Mesendoderm (in vitro differentiated cells): ENCODE results near the gene MARCHF9.

Experiments
- DNase-seq: peaks from one replicate; pipeline ENCODE4 v3.0.0; 2013
- H2AK5ac ChIP-seq: 2 replicates; pipeline ENCODE4 v1.6.1; 2013; ENCODE audit warnings: low read length, inconsistent platforms
- H2BK120ac ChIP-seq: 2 replicates; pipeline ENCODE4 v1.6.1; 2013; ENCODE audit warnings: low read depth, mild to moderate bottlenecking, low read length, moderate library complexity, mixed read lengths
- H2BK15ac ChIP-seq: replicated peaks from 2 replicates; pipeline ENCODE4 v1.6.1; 2013; ENCODE audit warnings: low read depth, mild to moderate bottlenecking, moderate library complexity
- H2BK5ac ChIP-seq: 2 replicates; pipeline ENCODE4 v1.6.1; 2013; ENCODE audit warnings: low read length, inconsistent platforms
- H3K18ac ChIP-seq: 2 replicates; pipeline ENCODE4 v1.6.1; 2013; ENCODE audit warnings: mild to moderate bottlenecking, low read length, mixed read lengths
- H3K23ac ChIP-seq: one replicate; pipeline ENCODE4 v1.6.1; 2013; ENCODE audit warnings: low read length
- H3K27ac ChIP-seq: 2 replicates; pipeline ENCODE4 v1.5.1; 2013; ENCODE audit warnings: low read depth, mild to moderate bottlenecking, inconsistent platforms, low read length, moderate library complexity
- H3K27me3 ChIP-seq: 2 replicates; pipeline ENCODE4 v1.6.1; 2013; ENCODE audit warnings: low read length, control low read depth, mild to moderate bottlenecking, inconsistent platforms; ENCODE audit not compliant: insufficient read depth, poor library complexity
- H3K36me3 ChIP-seq: 2 replicates; pipeline ENCODE4 v1.6.1; 2013; ENCODE audit warnings: low read length, inconsistent platforms; ENCODE audit not compliant: control insufficient read depth, insufficient read depth
- H3K4ac ChIP-seq: one replicate; pipeline ENCODE4 v1.6.1; 2013; ENCODE audit warnings: low read depth, mild to moderate bottlenecking, low read length, moderate library complexity
- H3K4me1 ChIP-seq: 2 replicates; pipeline ENCODE4 v1.6.1; 2013; ENCODE audit warnings: low read depth, low read length, inconsistent platforms; ENCODE audit not compliant: control insufficient read depth
- H3K4me2 ChIP-seq: 2 replicates; pipeline ENCODE4 v1.6.1; 2013; ENCODE audit warnings: low read length
- H3K4me3 ChIP-seq: 2 replicates; pipeline ENCODE4 v1.5.1; 2013; ENCODE audit warnings: mild to moderate bottlenecking, low read length
- H3K56ac ChIP-seq: one replicate; pipeline ENCODE4 v1.6.1; 2013; ENCODE audit warnings: low read length
- H3K79me1 ChIP-seq: 2 replicates; pipeline ENCODE4 v1.6.1; 2013; ENCODE audit warnings: low read length, inconsistent platforms
- H3K79me2 ChIP-seq: 2 replicates; pipeline ENCODE4 v1.6.1; 2013; ENCODE audit warnings: mild to moderate bottlenecking, low read length; ENCODE audit not compliant: control insufficient read depth, insufficient read depth
- H3K9ac ChIP-seq: 2 replicates; pipeline ENCODE4 v1.6.1; 2013; ENCODE audit warnings: low read length, inconsistent platforms
- H4K5ac ChIP-seq: one replicate; pipeline ENCODE4 v1.6.1; 2013; ENCODE audit warnings: low read length
- H4K8ac ChIP-seq: one replicate; pipeline ENCODE4 v1.6.1; 2013; ENCODE audit warnings: low read depth, mild to moderate bottlenecking, control low read depth, low read length, moderate library complexity
- WGBS: extraction: QIAGEN DNeasy Blood & Tissue Kit; methylation state at CpG from one replicate; pipeline ENCODE4 v1.1.7; 2013; ENCODE audit warnings: low lambda C conversion rate, missing lambda C conversion rate; ENCODE audit not compliant: insufficient coverage; ENCODE audit errors: extremely low coverage; 5-methylcytosine and 5-hydroxymethylcytosine counted together

Gene MARCHF9

DNA sequence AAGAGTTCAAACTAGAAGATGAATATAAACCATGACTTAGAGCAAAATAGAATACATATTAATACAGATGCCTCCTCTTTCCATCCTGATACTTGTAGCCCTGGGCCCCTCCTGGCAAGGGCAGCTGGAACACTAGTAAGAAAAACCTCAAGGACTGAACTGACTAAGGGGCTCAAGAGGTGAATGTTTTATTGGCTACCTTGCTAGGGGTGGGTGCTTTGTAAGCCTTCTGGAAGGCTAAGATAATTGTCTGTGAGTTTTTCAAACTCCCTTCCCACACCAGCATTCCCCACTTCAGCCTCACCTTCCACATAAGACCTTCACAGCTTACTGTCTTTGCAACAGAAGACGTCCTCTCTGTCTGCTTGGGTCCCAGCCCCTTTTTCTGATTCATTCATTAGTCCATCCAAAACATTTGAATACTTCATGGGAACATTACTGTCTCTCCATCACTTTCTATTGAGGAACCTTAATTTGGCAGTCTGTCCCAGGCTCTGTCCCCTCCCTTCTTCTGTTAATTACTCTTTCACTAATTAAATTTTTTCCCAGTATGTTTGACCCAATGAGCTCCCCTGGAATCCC is 1.1 kb upstream of the MARCHF9 start:
- no peak overlapping the region for H3K4ac ChIP-seq
- H3K18ac ChIP-seq: no peak overlapping the region
- no peak overlapping the region for H2BK5ac ChIP-seq
- H3K56ac ChIP-seq: no peak overlapping the region
- H4K8ac ChIP-seq: no peak overlapping the region
- DNase-seq: no peak
- peaks cover 18% of the 10 kb centered on the region for H3K79me2 ChIP-seq
- no peak overlapping the region for H3K4me2 ChIP-seq
- no peak overlapping the region for H2BK15ac ChIP-seq
- no peak overlapping the region for H4K5ac ChIP-seq
- H3K27me3 ChIP-seq: peaks cover 16% of the 10 kb centered on the region
- WGBS: no CpG with 5 or more reads among the region's 1 CpG
- peaks cover 10% of the 10 kb centered on the region for H3K79me1 ChIP-seq
- H3K9ac ChIP-seq: no peak overlapping the region
- H3K23ac ChIP-seq: no peak overlapping the region
- peaks cover 9% of the 10 kb centered on the region for H3K4me1 ChIP-seq
- no peak overlapping the region for H3K4me3 ChIP-seq
- H2BK120ac ChIP-seq: no peak overlapping the region
- H2AK5ac ChIP-seq: no peak overlapping the region
- H3K36me3 ChIP-seq: no peaks in the 10 kb centered on the region
- H3K27ac ChIP-seq: no peak overlapping the region

DNA sequence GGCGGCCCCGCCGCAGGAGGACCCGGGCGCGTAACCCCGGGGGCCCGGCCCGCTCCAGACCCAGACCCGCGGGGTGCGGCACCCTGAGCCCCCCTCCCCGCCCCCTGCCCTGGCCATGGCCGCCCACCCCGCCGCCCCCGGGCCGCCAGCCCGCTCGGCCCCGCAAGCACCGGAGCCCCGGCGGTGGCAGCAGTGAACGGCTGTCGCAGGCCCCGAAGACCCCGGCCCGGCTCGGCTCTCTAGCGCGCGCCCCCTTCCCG is 221 bp downstream of the MARCHF9 start:
- no peak overlapping the region for H4K8ac ChIP-seq
- no CpG with 5 or more reads among the region's 34 CpGs for WGBS
- H2BK120ac ChIP-seq: no peak overlapping the region
- H3K4me1 ChIP-seq: peaks cover 9% of the 10 kb centered on the region
- H3K23ac ChIP-seq: no peak overlapping the region
- no peak overlapping the region for H4K5ac ChIP-seq
- no peak overlapping the region for H3K27ac ChIP-seq
- H3K4me3 ChIP-seq: no peak overlapping the region
- H2AK5ac ChIP-seq: no peak overlapping the region
- no peak overlapping the region for H2BK15ac ChIP-seq
- H3K4me2 ChIP-seq: no peak overlapping the region
- H3K9ac ChIP-seq: no peak overlapping the region
- no peak overlapping the region for H2BK5ac ChIP-seq
- H3K4ac ChIP-seq: no peak overlapping the region
- peak overlapping the region; percentile 33 for H3K18ac ChIP-seq
- no peak overlapping the region for H3K56ac ChIP-seq
- no peak for DNase-seq
- peaks cover 16% of the 10 kb centered on the region for H3K27me3 ChIP-seq
- peaks cover 18% of the 10 kb centered on the region for H3K79me2 ChIP-seq
- no peaks in the 10 kb centered on the region for H3K36me3 ChIP-seq
- peaks cover 10% of the 10 kb centered on the region for H3K79me1 ChIP-seq

DNA sequence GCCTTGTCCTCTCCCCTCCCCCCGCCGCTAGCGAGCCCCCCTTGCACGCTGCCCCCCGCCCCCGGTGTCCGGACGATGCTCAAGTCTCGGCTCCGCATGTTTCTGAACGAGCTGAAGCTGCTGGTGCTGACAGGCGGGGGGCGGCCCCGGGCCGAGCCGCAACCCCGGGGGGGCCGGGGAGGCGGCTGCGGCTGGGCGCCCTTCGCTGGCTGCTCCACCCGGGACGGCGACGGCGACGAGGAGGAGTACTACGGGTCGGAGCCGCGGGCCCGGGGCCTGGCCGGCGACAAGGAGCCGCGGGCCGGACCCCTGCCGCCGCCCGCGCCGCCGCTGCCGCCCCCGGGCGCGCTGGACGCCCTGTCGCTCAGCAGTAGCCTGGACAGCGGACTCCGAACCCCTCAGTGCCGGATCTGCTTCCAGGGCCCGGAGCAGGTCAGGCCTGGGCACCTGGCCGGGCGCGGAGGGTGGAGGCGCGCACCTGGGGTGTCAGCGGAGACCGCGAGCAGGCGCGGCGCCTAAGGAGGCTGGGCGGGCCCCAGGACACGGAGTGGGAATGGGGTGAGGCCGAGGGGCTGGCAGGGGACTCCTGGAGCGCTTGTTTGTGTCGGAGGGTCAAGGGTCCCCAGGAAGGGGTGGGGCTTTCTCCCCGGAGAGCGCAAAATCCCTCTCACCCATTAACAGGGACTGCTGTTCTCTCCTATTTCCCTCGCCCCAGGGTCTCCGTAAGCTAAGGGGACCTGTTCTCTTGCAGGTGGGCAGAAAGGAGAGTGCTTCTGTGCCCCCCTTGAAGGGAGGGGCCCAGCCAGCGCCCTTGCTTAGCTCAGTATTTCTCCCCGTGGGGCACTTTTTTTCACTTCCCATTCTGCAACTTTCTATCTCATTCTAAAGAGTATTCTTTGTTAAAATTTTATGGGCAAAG is 810 bp downstream of the MARCHF9 start:
- H4K5ac ChIP-seq: no peak overlapping the region
- H3K56ac ChIP-seq: peak overlapping the region; percentile 57
- no peak overlapping the region for H3K4ac ChIP-seq
- peaks cover 7% of the 10 kb centered on the region for H3K4me1 ChIP-seq
- H4K8ac ChIP-seq: no peak overlapping the region
- no peak overlapping the region for H2BK120ac ChIP-seq
- no peak overlapping the region for H3K4me3 ChIP-seq
- H3K9ac ChIP-seq: peak overlapping the region; percentile 22
- peak overlapping the region; percentile 41 for H3K4me2 ChIP-seq
- WGBS: no CpG with 5 or more reads among the region's 76 CpGs
- H3K36me3 ChIP-seq: no peaks in the 10 kb centered on the region
- no peak overlapping the region for H2BK5ac ChIP-seq
- H2AK5ac ChIP-seq: no peak overlapping the region
- peaks cover 16% of the 10 kb centered on the region for H3K27me3 ChIP-seq
- peak overlapping the region; percentile 33 for H3K18ac ChIP-seq
- H2BK15ac ChIP-seq: no peak overlapping the region
- no peak for DNase-seq
- H3K79me2 ChIP-seq: peaks cover 13% of the 10 kb centered on the region
- H3K79me1 ChIP-seq: peaks cover 5% of the 10 kb centered on the region
- H3K23ac ChIP-seq: no peak overlapping the region
- H3K27ac ChIP-seq: no peak overlapping the region

DNA sequence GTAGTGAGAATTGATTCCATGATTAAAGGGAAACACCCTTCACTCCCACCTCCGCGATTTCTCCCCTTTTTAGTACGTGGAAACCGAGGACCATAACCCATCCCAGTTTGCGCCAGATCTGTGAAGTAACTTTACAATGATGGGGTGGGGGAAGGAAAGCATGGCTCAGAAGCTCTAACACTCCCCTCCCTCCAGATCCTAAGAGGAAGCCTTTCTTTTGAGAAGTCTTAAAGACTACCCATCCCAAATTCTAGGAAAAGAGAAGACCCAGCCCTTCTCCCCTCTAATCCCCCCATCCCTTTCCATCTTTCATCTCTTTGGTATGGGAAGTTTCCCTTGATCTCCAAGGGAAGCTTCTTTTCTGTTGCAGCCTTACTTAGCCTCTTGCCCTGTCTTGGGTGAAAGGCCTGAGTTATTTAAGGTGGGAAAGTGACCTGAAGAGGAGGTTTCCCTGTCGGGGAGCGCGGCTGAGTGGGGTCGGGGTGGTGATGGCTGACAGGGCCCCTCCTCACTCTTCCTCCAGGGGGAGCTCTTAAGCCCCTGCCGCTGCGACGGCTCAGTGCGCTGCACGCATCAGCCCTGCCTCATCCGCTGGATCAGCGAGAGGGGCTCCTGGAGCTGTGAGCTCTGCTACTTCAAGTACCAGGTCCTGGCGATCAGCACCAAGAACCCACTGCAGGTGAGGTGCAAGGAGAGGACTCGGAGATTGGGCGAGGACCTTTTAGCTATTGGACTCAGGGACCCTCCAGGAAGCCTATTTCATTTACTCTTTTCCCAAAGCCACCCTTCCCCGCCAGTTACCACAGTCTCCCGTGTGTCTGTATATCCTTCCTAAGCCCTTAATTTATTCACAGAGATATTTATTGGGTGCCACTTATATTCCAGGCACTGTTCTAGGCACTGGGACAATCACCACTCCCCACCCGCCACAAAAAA is 1.8 kb downstream of the MARCHF9 start:
- Histone ChIP-seq H3K9ac (no peak overlapping the region), H3K23ac (no peak overlapping the region), H3K79me1 (no peaks in the 10 kb centered on the region), H3K18ac (no peak overlapping the region), H2BK120ac (no peak overlapping the region), H3K36me3 (no peaks in the 10 kb centered on the region), H3K56ac (no peak overlapping the region), H3K4me3 (no peak overlapping the region), H3K27ac (no peak overlapping the region), H2BK5ac (no peak overlapping the region), H3K4ac (no peak overlapping the region), H3K4me2 (no peak overlapping the region), H3K27me3 (peaks cover 16% of the 10 kb centered on the region), H3K4me1 (peaks cover 4% of the 10 kb centered on the region), H2AK5ac (no peak overlapping the region), H4K8ac (no peak overlapping the region), H4K5ac (no peak overlapping the region), H3K79me2 (peaks cover 3% of the 10 kb centered on the region), H2BK15ac (no peak overlapping the region)
- no CpG with 5 or more reads among the region's 22 CpGs for WGBS
- DNase-seq: peak; percentile 75

DNA sequence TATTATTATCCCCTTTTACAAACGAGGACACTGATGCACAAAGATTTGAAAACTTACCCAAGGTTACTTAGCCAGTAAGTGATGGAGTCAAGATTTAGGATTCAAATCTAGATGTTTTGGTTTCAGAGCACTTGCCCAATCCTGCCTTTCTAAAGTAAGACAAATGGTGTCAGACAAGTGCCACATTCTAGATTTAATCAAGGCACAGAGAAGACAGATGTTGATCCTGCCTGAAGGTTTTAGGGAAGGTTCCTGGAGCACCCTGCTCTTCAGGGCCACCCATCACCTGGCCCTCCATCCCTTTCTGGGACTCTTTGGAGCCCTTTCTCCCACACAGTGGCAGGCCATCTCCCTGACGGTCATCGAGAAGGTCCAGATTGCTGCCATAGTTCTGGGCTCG is 2.9 kb downstream of the MARCHF9 start:
- no peaks in the 10 kb centered on the region for H3K79me1 ChIP-seq
- H3K18ac ChIP-seq: no peak overlapping the region
- no peak overlapping the region for H4K8ac ChIP-seq
- DNase-seq: no peak
- H3K9ac ChIP-seq: no peak overlapping the region
- peaks cover 16% of the 10 kb centered on the region for H3K27me3 ChIP-seq
- no peak overlapping the region for H3K23ac ChIP-seq
- H2BK15ac ChIP-seq: no peak overlapping the region
- H3K27ac ChIP-seq: no peak overlapping the region
- no CpG with 5 or more reads among the region's 4 CpGs for WGBS
- no peaks in the 10 kb centered on the region for H3K36me3 ChIP-seq
- no peaks in the 10 kb centered on the region for H3K79me2 ChIP-seq
- H3K56ac ChIP-seq: no peak overlapping the region
- H3K4me1 ChIP-seq: peaks cover 2% of the 10 kb centered on the region
- no peak overlapping the region for H2BK120ac ChIP-seq
- H2BK5ac ChIP-seq: no peak overlapping the region
- H3K4me2 ChIP-seq: no peak overlapping the region
- H3K4me3 ChIP-seq: no peak overlapping the region
- H3K4ac ChIP-seq: no peak overlapping the region
- no peak overlapping the region for H2AK5ac ChIP-seq
- no peak overlapping the region for H4K5ac ChIP-seq
